HepG2 (cell line): ENCODE results near the gene CLBA1. TPM values are rescaled to one million over a fixed set of nuclear protein-coding genes. Genes with fewer than 3 reads are reported as not detected.

ENCODE experiments used
- ATAC-seq: fragments of 200-7000 bp; cut with Tn5 transposase; 3 replicates; pipeline ENCODE4 v1.9.1; 2020; ENCODE audit warnings: mild to moderate bottlenecking, moderate library complexity
- BruUV-seq: library from RNA; stranded (reverse); fragments of 400-500 nt; replicated peaks from 2 replicates; lab custom pipeline; 2021; lab: Mats Ljungman, UMichigan
- CTCF ChIA-PET: fragments of 300-600 bp; formaldehyde crosslinking; extraction: SDS; loops from one replicate; lab custom pipeline; 2021; ENCODE audit warnings: low total read pairs, inconsistent platforms, low intra/inter-chr PET ratio; lab: Yijun Ruan, JAX
- POLR2A ChIA-PET: fragments of 350-600 bp; sonication (Branson Sonifier 250); formaldehyde crosslinking; loops from one replicate; lab custom pipeline; 2020; ENCODE audit warnings: antibody characterized with exemption, inconsistent platforms; lab: Yijun Ruan, JAX
- DNase-seq: peaks from one replicate; pipeline ENCODE4 v3.0.0-alpha.2; 2015; ENCODE audit warnings: low spot score
- FAIRE-seq: peaks from 3 replicates; lab custom pipeline; 2011; peaks lifted over from hg19 to GRCh38; lab: Jason Lieb, UNC
- H2AFZ ChIP-seq: one replicate; pipeline ENCODE4 v1.6.1; 2011; ENCODE audit warnings: low read length, inconsistent platforms
- H3K27ac ChIP-seq: fragments of 300-600 bp; 3 replicates; pipeline ENCODE4 v1.8.0; 2011; ENCODE audit warnings: mixed run types, mild to moderate bottlenecking, mixed read lengths, low read length, inconsistent platforms; ENCODE audit not compliant: insufficient read depth; ENCODE audit errors: extremely low read length
- H3K27me3 ChIP-seq, 2 experiments: fragments of 200-600 bp in 1 of 2; 2 replicates in 1 of 2; 3 replicates in 1 of 2; pipeline versions ENCODE4 v1.6.0 to v1.8.0; 2011; ENCODE audit warnings: low read length in 2 of 2, mild to moderate bottlenecking in 2 of 2, moderate library complexity in 2 of 2, inconsistent platforms in 1 of 2; ENCODE audit not compliant: insufficient read depth in 2 of 2, control insufficient read depth in 1 of 2
- H3K36me3 ChIP-seq, 2 experiments: fragments of 200-600 bp in 1 of 2; replicated peaks in 1 of 2; 2 replicates in 1 of 2; 3 replicates in 1 of 2; pipeline versions ENCODE4 v1.5.1 to v1.8.0; 2011; ENCODE audit warnings: low read length in 2 of 2, inconsistent platforms in 1 of 2; ENCODE audit not compliant: insufficient read depth in 2 of 2, control insufficient read depth in 1 of 2
- H3K4me1 ChIP-seq: 2 replicates; pipeline ENCODE4 v1.5.1; 2012; ENCODE audit warnings: low read length, inconsistent platforms; ENCODE audit not compliant: insufficient read depth
- H3K4me2 ChIP-seq: 2 replicates; pipeline ENCODE4 v1.6.0; 2011; ENCODE audit warnings: low read depth, low read length, inconsistent platforms
- H3K4me3 ChIP-seq, 3 experiments: fragments of 200-600 bp in 1 of 3; sonication (generic), shearing (Covaris generic) in 1 of 3; replicated peaks in 1 of 3; 2 replicates each; pipeline ENCODE4 v1.5.1; 2011 to 2016; ENCODE audit warnings: low read length in 3 of 3, inconsistent platforms in 2 of 3, low read depth in 2 of 3, mild to moderate bottlenecking in 2 of 3, control low read depth in 1 of 3, mixed read lengths in 1 of 3; ENCODE audit not compliant: insufficient read depth in 1 of 3
- H3K79me2 ChIP-seq: one replicate; pipeline ENCODE4 v1.6.1; 2011; ENCODE audit warnings: low read length, inconsistent platforms; ENCODE audit not compliant: insufficient read depth
- H3K9ac ChIP-seq: 2 replicates; pipeline ENCODE4 v1.6.0; 2011; ENCODE audit warnings: mild to moderate bottlenecking, low read depth, low read length, inconsistent platforms; ENCODE audit not compliant: insufficient read depth
- H3K9me3 ChIP-seq: 2 replicates; pipeline ENCODE4 v1.5.1; 2012; ENCODE audit warnings: mild to moderate bottlenecking, low read length
- H4K20me1 ChIP-seq: 2 replicates; pipeline ENCODE4 v1.6.0; 2011; ENCODE audit warnings: inconsistent platforms, mild to moderate bottlenecking, low read length, moderate library complexity; ENCODE audit not compliant: insufficient read depth
- BATF2 ChIP-seq: sonication (generic); formaldehyde crosslinking; IDR thresholded peaks from 2 replicates; pipeline ENCODE4 v1.8.0; 2022; ENCODE audit warnings: mild to moderate bottlenecking, missing genetic modification reagents, moderate library complexity
- BCL6 ChIP-seq: IDR thresholded peaks from 2 replicates; pipeline ENCODE4 v1.6.1; 2016; ENCODE audit warnings: missing genetic modification reagents, missing compliant biosample characterization
- CEBPZ ChIP-seq: IDR thresholded peaks from 2 replicates; pipeline ENCODE4 v1.6.1; 2012; ENCODE audit warnings: low read length, improper control_type of control experiment
- ETS1 ChIP-seq: sonication (generic); formaldehyde crosslinking; IDR thresholded peaks from 2 replicates; pipeline ENCODE4 v1.4.0; 2020; ENCODE audit warnings: missing genetic modification reagents
- EZH2 ChIP-seq: conservative IDR thresholded peaks from 2 replicates; pipeline ENCODE4 v1.6.1; 2012; ENCODE audit warnings: mild to moderate bottlenecking, low read depth, low read length, moderate library complexity
- NFE2 ChIP-seq: sonication (generic); formaldehyde crosslinking; IDR thresholded peaks from 2 replicates; pipeline ENCODE4 v1.4.0; 2020; ENCODE audit warnings: missing genetic modification reagents
- SALL1 ChIP-seq: sonication (generic); formaldehyde crosslinking; IDR thresholded peaks from 2 replicates; pipeline ENCODE4 v1.8.0; 2022; ENCODE audit warnings: mild to moderate bottlenecking, missing genetic modification reagents
- THAP7 ChIP-seq: sonication (generic); formaldehyde crosslinking; IDR thresholded peaks from 2 replicates; pipeline ENCODE4 v1.8.1; 2023; ENCODE audit warnings: mild to moderate bottlenecking, missing genetic modification reagents
- TSC22D2 ChIP-seq: sonication (generic); formaldehyde crosslinking; IDR thresholded peaks from 2 replicates; pipeline ENCODE4 v1.5.1; 2020; ENCODE audit warnings: missing genetic modification reagents, mild to moderate bottlenecking, borderline replicate concordance
- XBP1 ChIP-seq: sonication (generic); formaldehyde crosslinking; IDR thresholded peaks from 2 replicates; pipeline ENCODE4 v1.5.0; 2020; ENCODE audit warnings: missing genetic modification reagents
- ZBTB10 ChIP-seq: sonication (generic); formaldehyde crosslinking; IDR thresholded peaks from 2 replicates; pipeline ENCODE4 v1.4.0; 2020; ENCODE audit warnings: missing genetic modification reagents, borderline replicate concordance
- ZFX ChIP-seq: sonication (generic); formaldehyde crosslinking; IDR thresholded peaks from 2 replicates; pipeline ENCODE4 v1.4.0; 2020; ENCODE audit warnings: mild to moderate bottlenecking, low read depth, missing genetic modification reagents, moderate library complexity
- ZNF382 ChIP-seq: sonication (generic); formaldehyde crosslinking; IDR thresholded peaks from 2 replicates; pipeline ENCODE4 v1.5.0; 2020; ENCODE audit warnings: missing genetic modification reagents, mild to moderate bottlenecking, borderline replicate concordance
- ZNF549 ChIP-seq: sonication (generic); formaldehyde crosslinking; IDR thresholded peaks from 2 replicates; pipeline ENCODE4 v1.5.0; 2020; ENCODE audit warnings: missing genetic modification reagents
- ZNF768 ChIP-seq: sonication (generic); formaldehyde crosslinking; IDR thresholded peaks from 2 replicates; pipeline ENCODE4 v1.4.0; 2020; ENCODE audit warnings: missing genetic modification reagents
- WGBS: methylation state at CpG from one replicate; pipeline ENCODE4 v1.1.6; 2017; ENCODE audit warnings: low lambda C conversion rate; 5-methylcytosine and 5-hydroxymethylcytosine counted together
- in situ Hi-C: cut with HindIII; loops from 2 replicates; pipeline ENCODE4 v1.10.0; 2017; ENCODE audit warnings: low pct_unique_long_range_greater_than_20kb; ENCODE audit not compliant: extremely low pct_ligation_motif_present
- intact Hi-C: fragments of 100-400 bp; cut with micrococcal nuclease; formaldehyde crosslinking; loops from one replicate; pipeline ENCODE4 v1.10.0; 2022; ENCODE audit not compliant: unreplicated experiment
- polyA plus RNA-seq, 8 experiments: library from polyadenylated mRNA; depleted of rRNA in 3 of 8; stranded (reverse) in 7 of 8; unstranded in 1 of 8; fragments of >200 nt; fragmentation: Illumina TruSeq in 4 of 8; extraction: Trizol in 4 of 8; gene quantifications; 2 replicates each; pipeline versions ENCODE4 v1.2.1 to v1.2.3, GENCODE V29; 2011 to 2016; ENCODE audit warnings: low read depth in 4 of 8, missing spikeins in 1 of 8, mixed read lengths in 1 of 8; ENCODE audit not compliant: insufficient read depth in 1 of 8
- total RNA-seq, 5 experiments: library from RNA; depleted of rRNA; stranded (reverse); fragments of >200 nt; fragmentation: Illumina TruSeq; extraction: Trizol; gene quantifications; 2 replicates each; pipeline ENCODE4 v1.2.3, GENCODE V29; 2016; ENCODE audit warnings: low read depth in 1 of 5

Gene CLBA1
- total and polyA plus RNA-seq, 2 of the 13 experiments (the other 11 are each of a cell fraction or from before 2014, with no cell fraction given), result 1.2 to 1.4 TPM

- no peak for TF ChIP-seq CEBPZ
- no peak for TF ChIP-seq TSC22D2
- TF ChIP-seq ZNF382 (CRISPR knock-in tag), result no peak
- no peak for TF ChIP-seq ZNF549 (CRISPR knock-in tag)
- TF ChIP-seq BATF2 (CRISPR knock-in tag), result no peak
Measured at GRCh38 chr14:104938436-104938835, 47.2 kb upstream of the CLBA1 start (continued).

- H3K9ac ChIP-seq, result no peak overlapping the region
- no peaks in the 10 kb centered on the region for H3K36me3 ChIP-seq
- no peak for ATAC-seq
- no peaks in the 10 kb centered on the region for H3K4me1 ChIP-seq
- in situ Hi-C loops, result no loop called here
- BruUV-seq, result no TSS peak
- peaks cover 8 to 84% of the 10 kb centered on the region in 2 experiments for H3K27me3 ChIP-seq
- intact Hi-C loops, result no loop called here
- H3K4me2 ChIP-seq, result no peak overlapping the region
- ChIA-PET CTCF (no interaction called here), POLR2A (no interaction called here)
- no peak for FAIRE-seq
- H3K9me3 ChIP-seq, result no peaks in the 10 kb centered on the region
- no peaks in the 10 kb centered on the region for H4K20me1 ChIP-seq
- no peaks in the 10 kb centered on the region for H3K79me2 ChIP-seq
- H2AFZ ChIP-seq, result no peak overlapping the region
- no peak for DNase-seq
- H3K4me3 ChIP-seq, result no peak overlapping the region
- H3K27ac ChIP-seq, result no peak overlapping the region
- WGBS, result 0% methylated on average over 1 of the region's 1 CpG
- TF ChIP-seq ETS1 (CRISPR knock-in tag) (no peak), ZBTB10 (CRISPR knock-in tag) (no peak), EZH2 (no peak), ZNF768 (no peak), SALL1 (CRISPR knock-in tag) (no peak), NFE2 (CRISPR knock-in tag) (no peak), THAP7 (CRISPR knock-in tag) (no peak), XBP1 (no peak), BCL6 (CRISPR knock-in tag) (no peak), ZFX (CRISPR knock-in tag) (no peak)
Measured at GRCh38 chr14:104938960-104939359, 46.6 kb upstream of the CLBA1 start.
